Peyer's patch (tissue), 4 donors: ENCODE data around the gene CCDC120.

Source experiments
- CTCF ChIP-seq, 6 experiments: fragments of 450-650 bp in 4 of 6; fragments of 200-600 bp in 2 of 6; sonication (generic) in 1 of 6; IDR thresholded peaks; one replicate each; pipeline ENCODE4 v1.5.1; 2017 to 2019; ENCODE audit warnings: antibody characterized with exemption in 6 of 6, mild to moderate bottlenecking in 3 of 6, moderate library complexity in 1 of 6
- POLR2A ChIP-seq, 2 donors: fragments of 450-650 bp; IDR thresholded peaks; one replicate each; pipeline ENCODE4 v1.5.1; 2017; ENCODE audit warnings: antibody characterized with exemption in 2 of 2, mild to moderate bottlenecking in 2 of 2, moderate library complexity in 2 of 2

- TF ChIP-seq CTCF (IDR thresholded peaks at IDR 0.05): no peak
- no peak for TF ChIP-seq POLR2A (IDR thresholded peaks at IDR 0.05)
Observed at GRCh38 chrX:49061490-49061889, 2.7 kb downstream of the CCDC120 start.
